Measurements from ENCODE around the gene CEP112.

- TF ChIP-seq CTCF (conservative IDR thresholded peaks at IDR 0.05 in 1 of 2, IDR thresholded peaks at IDR 0.05 in 1 of 2; ENCODE audit: low read depth in 1 of 2, low read length in 2 of 2) (no peak), EZH2 (IDR thresholded peaks at IDR 0.05; ENCODE audit: low read length, missing control alignments) (no peak)
Observed at GRCh38 chr17:66222798-66223350, 30.9 kb upstream of the CEP112 start.

Data from fibroblast of lung (primary cell).